HTR-8/SVneo (cell line): ENCODE measurements around the gene PDLIM3.
A peak's percentile ranks its signal among the peaks of the same experiment; 100 is the strongest.

ENCODE experiments used
- DNase-seq: peaks from one replicate; pipeline ENCODE4 v3.0.0; 2011; ENCODE audit warnings: low spot score, mixed read lengths; ENCODE audit not compliant: insufficient read length
- FAIRE-seq: peaks from 2 replicates; lab custom pipeline; 2011; peaks lifted over from hg19 to GRCh38; lab: Jason Lieb, UNC

PDLIM3 gene

GRCh38 chr4:185480016-185480732 is 55.1 kb downstream of the PDLIM3 start:
- no peak for FAIRE-seq

GRCh38 chr4:185479507-185479971 is 55.8 kb downstream of the PDLIM3 start:
- no peak for DNase-seq
- no peak for FAIRE-seq

More at GRCh38 chr4:185480016-185480732, 55.1 kb downstream of the PDLIM3 start:
- no peak for DNase-seq

DNA sequence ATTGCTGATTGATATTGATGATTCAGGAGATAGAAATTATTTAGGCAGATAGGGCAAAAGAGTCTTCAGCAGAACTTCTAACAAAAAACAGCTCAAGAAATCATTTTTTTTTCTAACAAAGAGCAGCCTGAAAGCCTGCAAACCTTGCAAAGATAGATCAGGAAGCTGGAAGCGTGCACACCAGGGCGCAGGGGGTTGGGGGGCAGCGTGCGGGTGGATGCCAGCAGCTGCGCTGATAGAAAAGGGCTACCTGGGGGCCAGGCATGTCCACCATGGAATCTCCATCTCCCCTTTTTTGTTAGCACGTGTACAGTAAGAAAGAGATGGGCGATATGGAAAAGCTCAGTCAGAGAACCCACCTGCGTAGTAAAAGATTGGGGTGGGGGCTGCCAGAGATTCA is 62.1 kb downstream of the PDLIM3 start:
- DNase-seq: no peak
- no peak for FAIRE-seq

- FAIRE-seq (no peak), DNase-seq (peak; percentile 12)
These were observed 63.2 kb downstream of the PDLIM3 start for GRCh38 chr4:185472103-185472542.

GRCh38 chr4:185471235-185472102 is 63.8 kb downstream of the PDLIM3 start, which contains the start of gene CCDC110:
CCDC110 (minus strand) TSS chr4:185471733; CDS start chr4:185471683, 50 bp downstream.
- DNase-seq (peak; percentile 87), FAIRE-seq (peak; percentile 85)

DNA sequence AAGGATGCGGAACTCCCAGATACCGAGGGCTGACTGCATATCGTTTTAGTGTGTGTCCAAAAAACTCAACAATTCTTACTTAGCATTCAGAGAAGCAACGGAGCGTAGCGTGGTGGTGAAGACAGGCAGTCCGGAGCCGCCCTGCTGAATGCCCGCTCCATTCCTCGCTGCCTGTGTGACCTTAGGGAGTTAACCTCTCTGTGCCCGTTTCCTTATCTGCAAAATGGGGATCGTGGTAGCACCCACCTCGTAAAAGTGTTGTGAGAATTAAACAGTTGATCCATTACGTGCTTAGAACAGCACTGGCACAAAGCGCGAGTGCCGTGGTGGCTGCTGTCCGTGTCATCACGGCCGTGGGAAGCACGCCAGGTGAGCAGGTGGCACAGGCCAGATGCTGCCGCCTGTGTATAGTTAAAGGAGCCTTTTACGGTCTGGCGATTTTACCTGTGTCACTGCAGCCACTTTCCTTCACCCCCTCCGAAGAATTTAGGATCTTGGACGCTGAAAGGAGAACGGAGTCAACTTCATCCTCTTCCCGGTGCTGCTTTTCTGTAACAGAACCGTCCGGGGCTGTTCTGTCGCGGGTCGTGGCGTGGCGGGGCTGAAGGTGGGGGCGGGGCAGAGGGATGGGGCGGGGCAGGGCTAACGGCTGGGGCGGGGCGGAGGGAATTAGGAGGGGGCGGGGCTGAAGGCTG is 64.7 kb downstream of the PDLIM3 start:
- DNase-seq: peak; percentile 8

DNA sequence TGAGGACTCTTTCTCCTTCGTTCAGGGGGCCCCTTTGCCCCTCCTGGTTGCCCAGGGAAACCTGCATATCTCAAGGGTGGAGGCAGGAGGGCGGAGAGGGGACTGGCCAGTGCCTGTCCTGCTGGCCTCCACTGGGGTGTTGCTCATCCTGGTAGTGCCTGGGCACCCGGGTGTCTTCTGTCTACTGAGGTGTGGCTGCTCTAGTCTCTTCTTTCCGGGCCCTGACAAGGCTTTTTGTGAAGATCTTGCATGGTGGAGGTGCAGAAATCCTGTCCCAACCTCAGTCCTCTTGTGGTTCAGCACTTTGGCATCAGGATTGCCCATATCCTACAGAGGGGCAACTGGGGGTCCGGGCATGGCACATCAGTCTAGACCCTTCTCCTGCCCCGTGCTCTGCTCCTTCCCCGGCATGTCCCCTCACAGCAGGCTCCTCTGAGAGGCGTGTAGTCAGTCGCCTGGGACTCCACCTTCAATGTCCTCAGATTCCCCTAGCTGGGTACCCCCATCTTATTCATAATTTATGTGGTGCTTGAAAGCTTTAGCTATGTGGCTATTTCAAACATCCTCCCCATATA is 65.6 kb downstream of the PDLIM3 start:
- FAIRE-seq (no peak), DNase-seq (no peak)

More for the DNA sequence above, 64.7 kb downstream of the PDLIM3 start:
- no peak for FAIRE-seq

- FAIRE-seq (no peak), DNase-seq (no peak)
These were observed 66.3 kb downstream of the PDLIM3 start for GRCh38 chr4:185468999-185469398.

DNA sequence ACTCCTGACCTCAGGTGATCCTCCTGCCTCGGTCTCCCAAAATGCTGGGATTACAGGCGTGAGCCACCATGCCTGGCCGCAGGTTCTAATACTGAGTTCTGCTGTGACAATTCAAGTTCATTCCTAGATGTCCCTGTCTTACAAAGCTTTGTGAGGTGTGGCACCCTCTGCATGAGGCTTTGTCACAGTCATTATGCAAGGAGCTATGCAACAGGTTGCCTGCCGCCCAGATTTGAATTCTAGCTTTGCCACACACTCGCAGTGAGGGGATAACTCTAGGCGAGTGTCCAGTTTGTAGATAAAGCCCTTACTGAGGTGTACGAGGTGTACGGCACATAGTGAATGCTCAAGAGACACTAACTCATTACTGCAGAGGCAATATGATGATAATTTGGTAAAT is 67.3 kb downstream of the PDLIM3 start:
- DNase-seq (no peak), FAIRE-seq (no peak)

DNA sequence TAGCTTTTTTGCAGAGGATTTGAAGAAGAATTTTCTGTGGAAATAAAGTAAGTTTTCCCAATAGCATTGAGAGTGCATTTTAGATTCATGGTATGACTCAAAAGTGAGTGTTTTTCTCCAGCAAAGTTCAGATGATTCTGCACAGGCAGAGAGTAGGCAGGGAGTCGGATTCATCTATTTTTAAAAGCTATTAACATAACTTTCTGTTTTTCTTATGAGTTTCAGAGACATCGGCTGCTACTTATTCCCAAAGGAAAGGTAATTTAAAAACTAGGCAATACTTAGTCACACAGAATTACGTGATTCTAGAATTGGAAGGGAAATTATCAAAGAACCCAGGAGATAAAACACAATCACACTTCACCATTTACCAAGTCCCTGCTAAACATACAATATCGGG is 68.2 kb downstream of the PDLIM3 start:
- DNase-seq: no peak
- FAIRE-seq: no peak

- no peak for FAIRE-seq
- DNase-seq: no peak
These were observed 69.6 kb downstream of the PDLIM3 start for GRCh38 chr4:185465707-185466106.

DNA sequence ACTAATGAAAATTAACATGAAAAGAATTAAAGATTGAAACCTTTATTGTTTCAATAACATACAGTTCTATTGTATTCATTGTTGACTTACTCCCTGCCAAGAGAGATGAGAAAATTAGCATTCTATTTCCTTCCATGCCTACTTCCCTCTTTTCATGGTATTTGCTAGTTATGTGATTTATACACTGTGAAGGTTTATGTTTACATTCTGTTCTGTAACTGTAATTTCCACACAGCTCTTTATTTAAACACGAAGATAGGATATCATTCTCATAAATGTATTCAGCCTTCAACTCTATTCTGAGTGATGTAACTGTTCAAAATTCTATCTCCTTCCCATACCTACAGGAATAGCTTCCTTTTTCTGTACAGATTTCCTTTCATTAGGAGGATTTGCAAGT is 70.4 kb downstream of the PDLIM3 start:
- DNase-seq: no peak
- FAIRE-seq: no peak

- no peak for DNase-seq
- no peak for FAIRE-seq
These were observed 71.1 kb downstream of the PDLIM3 start for GRCh38 chr4:185464183-185464582.

- no peak for FAIRE-seq
- DNase-seq: no peak
These were observed 71.8 kb downstream of the PDLIM3 start for GRCh38 chr4:185463541-185463940.

DNA sequence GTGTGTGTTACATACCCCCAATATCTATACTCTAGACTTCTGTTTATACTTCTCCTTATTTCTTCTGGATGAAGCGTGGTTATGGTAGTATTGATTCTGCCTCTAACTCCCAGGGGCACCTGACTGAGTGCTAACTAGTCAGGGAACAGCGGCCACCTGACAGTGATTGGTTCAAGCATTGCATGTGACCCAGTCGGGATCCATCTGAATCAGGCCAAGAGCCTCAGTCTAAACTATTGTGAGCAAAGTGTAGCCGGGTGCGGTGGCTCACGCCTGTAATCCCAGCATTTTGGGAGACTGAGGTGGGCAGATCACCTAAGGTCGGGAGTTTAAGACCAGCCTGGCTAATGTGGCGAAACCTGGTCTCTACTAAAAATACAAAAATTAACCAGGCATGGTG is 73.7 kb downstream of the PDLIM3 start:
- DNase-seq (no peak), FAIRE-seq (peak; percentile 72)

DNA sequence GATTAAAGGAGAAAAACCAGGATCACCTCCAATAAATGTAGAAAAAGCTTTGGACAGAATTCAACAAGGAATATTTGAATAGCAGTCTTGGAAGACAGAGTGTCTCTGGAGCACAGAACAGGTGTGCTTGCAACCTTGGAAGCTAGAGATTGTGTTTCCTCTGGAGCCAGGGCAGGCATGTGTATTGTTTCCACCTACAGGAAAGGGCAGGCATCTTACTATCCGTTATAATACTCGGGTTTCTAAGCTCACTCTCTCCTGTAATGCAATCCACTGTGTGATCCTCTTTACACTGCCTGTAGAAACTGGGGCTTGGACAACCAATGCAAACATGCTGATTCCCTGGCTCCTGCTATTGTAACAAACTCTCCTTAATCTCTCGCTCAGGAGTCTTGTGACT is 78.2 kb downstream of the PDLIM3 start:
- no peak for DNase-seq
- no peak for FAIRE-seq

- no peak for DNase-seq
- FAIRE-seq: no peak
These were observed 79.2 kb downstream of the PDLIM3 start for GRCh38 chr4:185456131-185456530.
